COLO829 (cell line): ENCODE results near the gene MRPS27.
"Not testable (repeated sequence)": the region's sequence is repeated elsewhere in the genome, so short reads cannot be mapped to it uniquely, and the experiment has no call there.

Experiments used
- DNase-seq: peaks from one replicate; pipeline ENCODE4 v3.0.0; 2012; ENCODE audit warnings: low spot score

The MRPS27 gene

GRCh38 chr5:72202331-72202825, 117.7 kb downstream of the MRPS27 start:
- DNase-seq = no peak

GRCh38 chr5:72199681-72200080, 120.4 kb downstream of the MRPS27 start:
- no peak for DNase-seq

GRCh38 chr5:72197393-72197792, 122.6 kb downstream of the MRPS27 start:
- no peak for DNase-seq

GRCh38 chr5:72195581-72195980, 124.5 kb downstream of the MRPS27 start:
- no peak for DNase-seq

- DNase-seq = no peak
These were observed 125.2 kb downstream of the MRPS27 start for GRCh38 chr5:72194846-72195245.

GRCh38 chr5:72191404-72191803, 128.6 kb downstream of the MRPS27 start:
- DNase-seq = no peak

GRCh38 chr5:72189146-72189545, 130.9 kb downstream of the MRPS27 start:
- DNase-seq = no peak

- DNase-seq = no peak
These were observed 131.9 kb downstream of the MRPS27 start for GRCh38 chr5:72188166-72188565.

GRCh38 chr5:72187388-72188075, 132.5 kb downstream of the MRPS27 start:
- no peak for DNase-seq

GRCh38 chr5:72185496-72186329, 134.3 kb downstream of the MRPS27 start:
- DNase-seq = no peak

- no peak for DNase-seq
These were observed 135.6 kb downstream of the MRPS27 start for GRCh38 chr5:72184408-72184807.

GRCh38 chr5:72183101-72183520, 136.9 kb downstream of the MRPS27 start:
- DNase-seq = no peak

- DNase-seq = no peak
These were observed 137.4 kb downstream of the MRPS27 start for GRCh38 chr5:72182686-72183085.

- no peak for DNase-seq
These were observed 139.1 kb downstream of the MRPS27 start for GRCh38 chr5:72180925-72181324.

- DNase-seq = no peak
These were observed 140.1 kb downstream of the MRPS27 start for GRCh38 chr5:72179816-72180440.

GRCh38 chr5:72179028-72179815, 140.8 kb downstream of the MRPS27 start:
- DNase-seq = peak; percentile 50

GRCh38 chr5:72177538-72177937, 142.5 kb downstream of the MRPS27 start:
- no peak for DNase-seq

GRCh38 chr5:72172786-72173185, 147.3 kb downstream of the MRPS27 start:
- DNase-seq = no peak

- DNase-seq = no peak
These were observed 148.4 kb downstream of the MRPS27 start for GRCh38 chr5:72171667-72172066.

GRCh38 chr5:72171181-72171580, 148.9 kb downstream of the MRPS27 start:
- DNase-seq = not testable (repeated sequence)

GRCh38 chr5:72170101-72170500, 149.9 kb downstream of the MRPS27 start:
- no peak for DNase-seq
